SK-N-SH treated with all-trans-retinoic acid at 6 μM for 48 hours (cell line): Measurements from ENCODE around the gene UBASH3A.

Experiments used
- ATAC-seq: fragments of 200-7000 bp; cut with Tn5 transposase; 3 replicates; pipeline ENCODE4 v1.9.1; 2020; ENCODE audit warnings: mild to moderate bottlenecking, moderate library complexity
- ARNTL ChIP-seq: fragments of 450-650 bp; formaldehyde crosslinking; IDR thresholded peaks from 2 replicates; pipeline ENCODE4 v1.5.0; 2020; ENCODE audit warnings: low read depth, mild to moderate bottlenecking, moderate library complexity, borderline replicate concordance
- BACH2 ChIP-seq: fragments of 250-450 bp; sonication (Bioruptor Pico); IDR thresholded peaks from 2 replicates; pipeline ENCODE4 v1.9.0; 2021; ENCODE audit warnings: mild to moderate bottlenecking, borderline replicate concordance
- CREB5 ChIP-seq: fragments of 250-450 bp; sonication (Bioruptor Pico); IDR thresholded peaks from 2 replicates; pipeline ENCODE4 v1.5.1; 2020; ENCODE audit warnings: low read depth, mild to moderate bottlenecking, moderate library complexity
- CSDC2 ChIP-seq: fragments of 250-450 bp; sonication (Bioruptor Pico); IDR thresholded peaks from 2 replicates; pipeline ENCODE4 v1.5.0; 2020; ENCODE audit warnings: mild to moderate bottlenecking, moderate library complexity
- ESRRG ChIP-seq: fragments of 250-450 bp; sonication (Bioruptor Pico); IDR thresholded peaks from 2 replicates; pipeline ENCODE4 v1.6.1; 2021; ENCODE audit warnings: mild to moderate bottlenecking
- GLIS3 ChIP-seq: fragments of 250-450 bp; sonication (Bioruptor Pico); IDR thresholded peaks from 2 replicates; pipeline ENCODE4 v1.5.0; 2020; ENCODE audit warnings: mild to moderate bottlenecking, moderate library complexity
- ISL1 ChIP-seq: fragments of 250-450 bp; sonication (Bioruptor Pico); IDR thresholded peaks from 2 replicates; pipeline ENCODE4 v2.1.2; 2022; ENCODE audit warnings: mild to moderate bottlenecking, moderate library complexity
- OSR1 ChIP-seq: fragments of 250-450 bp; sonication (Bioruptor Pico); IDR thresholded peaks from 2 replicates; pipeline ENCODE4 v1.8.0; 2022; ENCODE audit warnings: moderate library complexity, mild to moderate bottlenecking, inconsistent platforms
- PPARA ChIP-seq: fragments of 250-450 bp; sonication (Bioruptor Pico); IDR thresholded peaks from 2 replicates; pipeline ENCODE4 v1.5.0; 2020; ENCODE audit warnings: mild to moderate bottlenecking, borderline replicate concordance
- RARB ChIP-seq: fragments of 250-450 bp; sonication (Bioruptor Pico); IDR thresholded peaks from 2 replicates; pipeline ENCODE4 v1.8.0; 2021; ENCODE audit warnings: mild to moderate bottlenecking, moderate library complexity
- SNAI2 ChIP-seq: fragments of 250-450 bp; sonication (Bioruptor Pico); IDR thresholded peaks from 2 replicates; pipeline ENCODE4 v1.5.0; 2020; ENCODE audit warnings: mild to moderate bottlenecking, moderate library complexity
- TCF4 ChIP-seq: fragments of 250-450 bp; sonication (Bioruptor Pico); IDR thresholded peaks from 2 replicates; pipeline ENCODE4 v1.8.0; 2021; ENCODE audit warnings: mild to moderate bottlenecking, moderate library complexity, borderline replicate concordance
- TOX ChIP-seq: fragments of 250-450 bp; sonication (Bioruptor Pico); IDR thresholded peaks from 2 replicates; pipeline ENCODE4 v1.8.0; 2021; ENCODE audit warnings: mild to moderate bottlenecking, moderate library complexity, borderline replicate concordance
- ZFP3 ChIP-seq: fragments of 250-450 bp; sonication (Bioruptor Pico); IDR thresholded peaks from 2 replicates; pipeline ENCODE4 v1.5.0; 2020; ENCODE audit warnings: mild to moderate bottlenecking, moderate library complexity
- ZNF565 ChIP-seq: fragments of 450-650 bp; formaldehyde crosslinking; conservative IDR thresholded peaks from 2 replicates; pipeline ENCODE4 v1.5.0; 2020; ENCODE audit warnings: low read depth, mild to moderate bottlenecking, moderate library complexity
- ZNF70 ChIP-seq: fragments of 450-650 bp; formaldehyde crosslinking; IDR thresholded peaks from 2 replicates; pipeline ENCODE4 v1.5.0; 2020; ENCODE audit warnings: mild to moderate bottlenecking, moderate library complexity
- ZNF8 ChIP-seq: fragments of 450-650 bp; formaldehyde crosslinking; IDR thresholded peaks from 2 replicates; pipeline ENCODE4 v1.5.0; 2020; ENCODE audit warnings: mild to moderate bottlenecking, moderate library complexity
- TF ChIP-seq, protein P1 (sequence below): fragments of 250-450 bp; sonication (Bioruptor Pico); IDR thresholded peaks from 2 replicates; pipeline ENCODE4 v1.8.0; 2021; ENCODE audit warnings: low read depth, mild to moderate bottlenecking, moderate library complexity, borderline replicate concordance
- TF ChIP-seq, protein P2 (sequence below): fragments of 250-450 bp; sonication (Bioruptor Pico); IDR thresholded peaks from 2 replicates; pipeline ENCODE4 v1.5.1; 2021; ENCODE audit warnings: mild to moderate bottlenecking, moderate library complexity
- TF ChIP-seq, protein P3 (sequence below): fragments of 250-450 bp; sonication (Bioruptor Pico); IDR thresholded peaks from 2 replicates; pipeline ENCODE4 v1.8.0; 2020; ENCODE audit warnings: mild to moderate bottlenecking, moderate library complexity, borderline replicate concordance
- TF ChIP-seq, protein P4 (sequence below): fragments of 250-450 bp; sonication (Bioruptor Pico); IDR thresholded peaks from 2 replicates; pipeline ENCODE4 v1.5.0; 2020; ENCODE audit warnings: mild to moderate bottlenecking, moderate library complexity

Gene UBASH3A

GRCh38 chr21:42383331-42383730 is 20.4 kb upstream of the UBASH3A start:
- TF ChIP-seq BACH2 (CRISPR knock-in tag) (no peak), OSR1 (no peak), ESRRG (CRISPR knock-in tag) (no peak), ZNF70 (CRISPR knock-in tag) (no peak), CSDC2 (CRISPR knock-in tag) (no peak), PPARA (no peak), SNAI2 (CRISPR knock-in tag) (no peak), TCF4 (no peak), CREB5 (no peak), ZFP3 (CRISPR knock-in tag) (no peak), ISL1 (CRISPR knock-in tag) (no peak), ZNF565 (CRISPR knock-in tag) (no peak), RARB (CRISPR knock-in tag) (no peak), ZNF8 (no peak), GLIS3 (CRISPR knock-in tag) (no peak), TOX (no peak)
- TF ChIP-seq, protein P1, sequence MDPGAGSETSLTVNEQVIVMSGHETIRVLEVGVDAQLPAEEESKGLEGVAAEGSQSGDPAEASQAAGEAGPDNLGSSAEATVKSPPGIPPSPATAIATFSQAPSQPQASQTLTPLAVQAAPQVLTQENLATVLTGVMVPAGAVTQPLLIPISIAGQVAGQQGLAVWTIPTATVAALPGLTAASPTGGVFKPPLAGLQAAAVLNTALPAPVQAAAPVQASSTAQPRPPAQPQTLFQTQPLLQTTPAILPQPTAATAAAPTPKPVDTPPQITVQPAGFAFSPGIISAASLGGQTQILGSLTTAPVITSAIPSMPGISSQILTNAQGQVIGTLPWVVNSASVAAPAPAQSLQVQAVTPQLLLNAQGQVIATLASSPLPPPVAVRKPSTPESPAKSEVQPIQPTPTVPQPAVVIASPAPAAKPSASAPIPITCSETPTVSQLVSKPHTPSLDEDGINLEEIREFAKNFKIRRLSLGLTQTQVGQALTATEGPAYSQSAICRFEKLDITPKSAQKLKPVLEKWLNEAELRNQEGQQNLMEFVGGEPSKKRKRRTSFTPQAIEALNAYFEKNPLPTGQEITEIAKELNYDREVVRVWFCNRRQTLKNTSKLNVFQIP (CRISPR knock-in tag) = no peak
- TF ChIP-seq, protein P2, sequence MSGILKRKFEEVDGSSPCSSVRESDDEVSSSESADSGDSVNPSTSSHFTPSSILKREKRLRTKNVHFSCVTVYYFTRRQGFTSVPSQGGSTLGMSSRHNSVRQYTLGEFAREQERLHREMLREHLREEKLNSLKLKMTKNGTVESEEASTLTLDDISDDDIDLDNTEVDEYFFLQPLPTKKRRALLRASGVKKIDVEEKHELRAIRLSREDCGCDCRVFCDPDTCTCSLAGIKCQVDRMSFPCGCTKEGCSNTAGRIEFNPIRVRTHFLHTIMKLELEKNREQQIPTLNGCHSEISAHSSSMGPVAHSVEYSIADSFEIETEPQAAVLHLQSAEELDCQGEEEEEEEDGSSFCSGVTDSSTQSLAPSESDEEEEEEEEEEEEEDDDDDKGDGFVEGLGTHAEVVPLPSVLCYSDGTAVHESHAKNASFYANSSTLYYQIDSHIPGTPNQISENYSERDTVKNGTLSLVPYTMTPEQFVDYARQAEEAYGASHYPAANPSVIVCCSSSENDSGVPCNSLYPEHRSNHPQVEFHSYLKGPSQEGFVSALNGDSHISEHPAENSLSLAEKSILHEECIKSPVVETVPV (CRISPR knock-in tag) = no peak
- TF ChIP-seq, protein P3, sequence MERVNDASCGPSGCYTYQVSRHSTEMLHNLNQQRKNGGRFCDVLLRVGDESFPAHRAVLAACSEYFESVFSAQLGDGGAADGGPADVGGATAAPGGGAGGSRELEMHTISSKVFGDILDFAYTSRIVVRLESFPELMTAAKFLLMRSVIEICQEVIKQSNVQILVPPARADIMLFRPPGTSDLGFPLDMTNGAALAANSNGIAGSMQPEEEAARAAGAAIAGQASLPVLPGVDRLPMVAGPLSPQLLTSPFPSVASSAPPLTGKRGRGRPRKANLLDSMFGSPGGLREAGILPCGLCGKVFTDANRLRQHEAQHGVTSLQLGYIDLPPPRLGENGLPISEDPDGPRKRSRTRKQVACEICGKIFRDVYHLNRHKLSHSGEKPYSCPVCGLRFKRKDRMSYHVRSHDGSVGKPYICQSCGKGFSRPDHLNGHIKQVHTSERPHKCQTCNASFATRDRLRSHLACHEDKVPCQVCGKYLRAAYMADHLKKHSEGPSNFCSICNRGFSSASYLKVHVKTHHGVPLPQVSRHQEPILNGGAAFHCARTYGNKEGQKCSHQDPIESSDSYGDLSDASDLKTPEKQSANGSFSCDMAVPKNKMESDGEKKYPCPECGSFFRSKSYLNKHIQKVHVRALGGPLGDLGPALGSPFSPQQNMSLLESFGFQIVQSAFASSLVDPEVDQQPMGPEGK (CRISPR knock-in tag) = no peak
- no peak for ATAC-seq

- no peak for ATAC-seq
- TF ChIP-seq ISL1 (CRISPR knock-in tag) (no peak), ARNTL (CRISPR knock-in tag) (no peak), PPARA (no peak), ZNF8 (no peak), ZFP3 (CRISPR knock-in tag) (no peak), TOX (no peak), OSR1 (no peak)
- TF ChIP-seq, protein P2 (CRISPR knock-in tag) = no peak
- TF ChIP-seq, protein P4, sequence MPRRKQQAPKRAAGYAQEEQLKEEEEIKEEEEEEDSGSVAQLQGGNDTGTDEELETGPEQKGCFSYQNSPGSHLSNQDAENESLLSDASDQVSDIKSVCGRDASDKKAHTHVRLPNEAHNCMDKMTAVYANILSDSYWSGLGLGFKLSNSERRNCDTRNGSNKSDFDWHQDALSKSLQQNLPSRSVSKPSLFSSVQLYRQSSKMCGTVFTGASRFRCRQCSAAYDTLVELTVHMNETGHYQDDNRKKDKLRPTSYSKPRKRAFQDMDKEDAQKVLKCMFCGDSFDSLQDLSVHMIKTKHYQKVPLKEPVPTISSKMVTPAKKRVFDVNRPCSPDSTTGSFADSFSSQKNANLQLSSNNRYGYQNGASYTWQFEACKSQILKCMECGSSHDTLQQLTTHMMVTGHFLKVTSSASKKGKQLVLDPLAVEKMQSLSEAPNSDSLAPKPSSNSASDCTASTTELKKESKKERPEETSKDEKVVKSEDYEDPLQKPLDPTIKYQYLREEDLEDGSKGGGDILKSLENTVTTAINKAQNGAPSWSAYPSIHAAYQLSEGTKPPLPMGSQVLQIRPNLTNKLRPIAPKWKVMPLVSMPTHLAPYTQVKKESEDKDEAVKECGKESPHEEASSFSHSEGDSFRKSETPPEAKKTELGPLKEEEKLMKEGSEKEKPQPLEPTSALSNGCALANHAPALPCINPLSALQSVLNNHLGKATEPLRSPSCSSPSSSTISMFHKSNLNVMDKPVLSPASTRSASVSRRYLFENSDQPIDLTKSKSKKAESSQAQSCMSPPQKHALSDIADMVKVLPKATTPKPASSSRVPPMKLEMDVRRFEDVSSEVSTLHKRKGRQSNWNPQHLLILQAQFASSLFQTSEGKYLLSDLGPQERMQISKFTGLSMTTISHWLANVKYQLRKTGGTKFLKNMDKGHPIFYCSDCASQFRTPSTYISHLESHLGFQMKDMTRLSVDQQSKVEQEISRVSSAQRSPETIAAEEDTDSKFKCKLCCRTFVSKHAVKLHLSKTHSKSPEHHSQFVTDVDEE = no peak
Observed at GRCh38 chr21:42384156-42384945, 19.4 kb upstream of the UBASH3A start.
